Liver (tissue), 3 donors: Measurements from ENCODE around the gene ERC1.

Experiments used
- EGR1 ChIP-seq, 2 donors: IDR thresholded peaks; 2 replicates each; pipeline ENCODE4 v1.6.1; 2016 to 2018; ENCODE audit warnings: antibody characterized with exemption in 2 of 2, low read depth in 2 of 2
- GABPA ChIP-seq, 2 donors: IDR thresholded peaks in 1 of 2; conservative IDR thresholded peaks in 1 of 2; 2 replicates each; pipeline ENCODE4 v1.6.1; 2016; ENCODE audit warnings: antibody characterized with exemption in 2 of 2, mild to moderate bottlenecking in 1 of 2, moderate library complexity in 1 of 2
- HNF4A ChIP-seq, 2 donors: conservative IDR thresholded peaks; 2 replicates each; pipeline ENCODE4 v1.6.1; 2016; ENCODE audit warnings: antibody characterized with exemption in 2 of 2, mild to moderate bottlenecking in 2 of 2
- JUND ChIP-seq, 2 donors: IDR thresholded peaks; 2 replicates each; pipeline ENCODE4 v1.6.1; 2016; ENCODE audit warnings: antibody characterized with exemption in 2 of 2
- MAX ChIP-seq: IDR thresholded peaks from 2 replicates; pipeline ENCODE4 v1.6.1; 2016; ENCODE audit warnings: antibody characterized with exemption
- RAD21 ChIP-seq, 2 donors: IDR thresholded peaks; 2 replicates each; pipeline ENCODE4 v1.6.1; 2016; ENCODE audit warnings: antibody characterized with exemption in 2 of 2, mild to moderate bottlenecking in 2 of 2
- REST ChIP-seq: IDR thresholded peaks from 2 replicates; pipeline ENCODE4 v1.6.1; 2016; ENCODE audit warnings: antibody characterized with exemption, mild to moderate bottlenecking
- RXRA ChIP-seq, 2 donors: IDR thresholded peaks; 2 replicates each; pipeline ENCODE4 v1.6.1; 2017 to 2018; ENCODE audit warnings: antibody characterized with exemption in 2 of 2, mild to moderate bottlenecking in 1 of 2
- SP1 ChIP-seq: IDR thresholded peaks from 2 replicates; pipeline ENCODE4 v1.6.1; 2018; ENCODE audit warnings: antibody characterized with exemption, mild to moderate bottlenecking
- TAF1 ChIP-seq: conservative IDR thresholded peaks from 2 replicates; pipeline ENCODE4 v1.6.1; 2016; ENCODE audit warnings: antibody characterized with exemption, mild to moderate bottlenecking
- YY1 ChIP-seq: IDR thresholded peaks from 2 replicates; pipeline ENCODE4 v1.6.1; 2016; ENCODE audit warnings: antibody characterized with exemption, mild to moderate bottlenecking
- ZBTB33 ChIP-seq: IDR thresholded peaks from 2 replicates; pipeline ENCODE4 v1.6.1; 2016; ENCODE audit warnings: antibody characterized with exemption
- TF ChIP-seq, protein P1 (sequence below): fragments of 150-350 bp; IDR thresholded peaks from 2 replicates; pipeline ENCODE4 v1.5.1; 2017; ENCODE audit warnings: improper control_type of control experiment, low read depth, low read length; ENCODE audit not compliant: missing input control
- TF ChIP-seq, protein P2 (sequence below): IDR thresholded peaks from 2 replicates; pipeline ENCODE4 v1.6.1; 2016; ENCODE audit warnings: antibody characterized with exemption
- donor health status: healthy.
- donor health status: healthy.

GRCh38 chr12:1410794-1411193 is 419.8 kb downstream of the ERC1 start:
- TF ChIP-seq MAX, result no peak
- TF ChIP-seq JUND (IDR thresholded peaks at IDR 0.05), result no peak
- TF ChIP-seq, protein P1, sequence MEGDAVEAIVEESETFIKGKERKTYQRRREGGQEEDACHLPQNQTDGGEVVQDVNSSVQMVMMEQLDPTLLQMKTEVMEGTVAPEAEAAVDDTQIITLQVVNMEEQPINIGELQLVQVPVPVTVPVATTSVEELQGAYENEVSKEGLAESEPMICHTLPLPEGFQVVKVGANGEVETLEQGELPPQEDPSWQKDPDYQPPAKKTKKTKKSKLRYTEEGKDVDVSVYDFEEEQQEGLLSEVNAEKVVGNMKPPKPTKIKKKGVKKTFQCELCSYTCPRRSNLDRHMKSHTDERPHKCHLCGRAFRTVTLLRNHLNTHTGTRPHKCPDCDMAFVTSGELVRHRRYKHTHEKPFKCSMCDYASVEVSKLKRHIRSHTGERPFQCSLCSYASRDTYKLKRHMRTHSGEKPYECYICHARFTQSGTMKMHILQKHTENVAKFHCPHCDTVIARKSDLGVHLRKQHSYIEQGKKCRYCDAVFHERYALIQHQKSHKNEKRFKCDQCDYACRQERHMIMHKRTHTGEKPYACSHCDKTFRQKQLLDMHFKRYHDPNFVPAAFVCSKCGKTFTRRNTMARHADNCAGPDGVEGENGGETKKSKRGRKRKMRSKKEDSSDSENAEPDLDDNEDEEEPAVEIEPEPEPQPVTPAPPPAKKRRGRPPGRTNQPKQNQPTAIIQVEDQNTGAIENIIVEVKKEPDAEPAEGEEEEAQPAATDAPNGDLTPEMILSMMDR, result no peak
- TF ChIP-seq ZBTB33, result no peak
- no peak for TF ChIP-seq SP1
- TF ChIP-seq RAD21 (IDR thresholded peaks at IDR 0.05), result no peak
- TF ChIP-seq GABPA (IDR thresholded peaks at IDR 0.05 in 1 of 2, conservative IDR thresholded peaks at IDR 0.05 in 1 of 2), result no peak
- no peak for TF ChIP-seq RXRA (IDR thresholded peaks at IDR 0.05)
- no peak for TF ChIP-seq HNF4A (conservative IDR thresholded peaks at IDR 0.05)
- TF ChIP-seq YY1, result no peak
- no peak for TF ChIP-seq EGR1 (IDR thresholded peaks at IDR 0.05; ENCODE audit: low read depth in 2 of 2)
- no peak for TF ChIP-seq REST
- TF ChIP-seq, protein P2, sequence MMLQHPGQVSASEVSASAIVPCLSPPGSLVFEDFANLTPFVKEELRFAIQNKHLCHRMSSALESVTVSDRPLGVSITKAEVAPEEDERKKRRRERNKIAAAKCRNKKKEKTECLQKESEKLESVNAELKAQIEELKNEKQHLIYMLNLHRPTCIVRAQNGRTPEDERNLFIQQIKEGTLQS, result no peak
- TF ChIP-seq TAF1, result no peak
